Suprapubic skin (tissue), 4 donors: ENCODE measurements around the gene PTPRN2. TPM values are rescaled to one million over a fixed set of nuclear protein-coding genes. Genes with fewer than 3 reads are reported as not detected.

Experiments
- DNase-seq, 2 donors: peaks; one replicate each; pipeline ENCODE4 v3.0.0-alpha.2; 2019; ENCODE audit warnings: low spot score in 2 of 2
- H3K27ac ChIP-seq: fragments of 200-600 bp; sonication (generic); one replicate; pipeline ENCODE4 v1.5.1; 2019
- H3K27me3 ChIP-seq: fragments of 200-600 bp; sonication (generic); one replicate; pipeline ENCODE4 v1.5.1; 2019
- H3K36me3 ChIP-seq: fragments of 200-600 bp; sonication (generic); one replicate; pipeline ENCODE4 v1.5.1; 2019
- H3K4me1 ChIP-seq: fragments of 200-600 bp; sonication (generic); one replicate; pipeline ENCODE4 v1.5.1; 2019
- H3K4me3 ChIP-seq: fragments of 200-600 bp; sonication (generic); one replicate; pipeline ENCODE4 v1.5.1; 2019; ENCODE audit warnings: mild to moderate bottlenecking
- H3K9me3 ChIP-seq: fragments of 200-600 bp; sonication (generic); one replicate; pipeline ENCODE4 v1.5.1; 2019
- CTCF ChIP-seq, 2 donors: fragments of 200-600 bp in 1 of 2; fragments of 450-650 bp in 1 of 2; sonication (generic) in 1 of 2; IDR thresholded peaks; one replicate each; pipeline ENCODE4 v1.5.1; 2016 to 2019; ENCODE audit warnings: antibody characterized with exemption in 2 of 2, mild to moderate bottlenecking in 1 of 2, moderate library complexity in 1 of 2
- EP300 ChIP-seq: sonication (generic); formaldehyde crosslinking; IDR thresholded peaks from one replicate; pipeline ENCODE4 v1.6.1; 2017; ENCODE audit warnings: antibody characterized with exemption
- POLR2A ChIP-seq, 2 donors: fragments of 450-650 bp; IDR thresholded peaks; one replicate each; pipeline ENCODE4 v1.6.1; 2017; ENCODE audit warnings: antibody characterized with exemption in 2 of 2, mild to moderate bottlenecking in 2 of 2, moderate library complexity in 2 of 2
- POLR2AphosphoS5 ChIP-seq, 3 donors: sonication (generic); formaldehyde crosslinking; IDR thresholded peaks; one replicate each; pipeline ENCODE4 v1.6.1; 2017; ENCODE audit warnings: antibody characterized with exemption in 3 of 3
- WGBS: methylation state at CpG from one replicate; pipeline ENCODE4 v1.1.5; 2018; 5-methylcytosine and 5-hydroxymethylcytosine counted together
- total RNA-seq, 4 donors: library from RNA; depleted of rRNA; stranded (reverse); fragments of >200 nt; gene quantifications; one replicate each; pipeline ENCODE4 v1.1.0, GENCODE V29; 2016

The PTPRN2 gene
- total RNA-seq, 4 donors from 2014 or later = 0.23 to 1.8 (median 1.3) TPM

- DNase-seq = peak in 1 of 2 donors; percentile 62
- no peak overlapping the region for H3K27ac ChIP-seq
- no peaks in the 10 kb centered on the region for H3K36me3 ChIP-seq
- no peaks in the 10 kb centered on the region for H3K27me3 ChIP-seq
- no peaks in the 10 kb centered on the region for H3K4me1 ChIP-seq
- no peak for TF ChIP-seq EP300
- TF ChIP-seq POLR2A (IDR thresholded peaks at IDR 0.05) = no peak
- no peak for TF ChIP-seq POLR2AphosphoS5 (IDR thresholded peaks at IDR 0.05)
- H3K9me3 ChIP-seq = peaks cover 6% of the 10 kb centered on the region
- WGBS = 91% methylated on average over 12 of the region's 14 CpGs
- no peak overlapping the region for H3K4me3 ChIP-seq
These were observed 477.0 kb downstream of the PTPRN2 start for GRCh38 chr7:158110661-158111048.

- Histone ChIP-seq H3K27ac (no peak overlapping the region), H3K9me3 (peaks cover 3% of the 10 kb centered on the region), H3K4me1 (no peaks in the 10 kb centered on the region), H3K4me3 (no peak overlapping the region), H3K36me3 (no peaks in the 10 kb centered on the region), H3K27me3 (no peaks in the 10 kb centered on the region)
- no peak for TF ChIP-seq POLR2AphosphoS5 (IDR thresholded peaks at IDR 0.05)
- TF ChIP-seq CTCF (IDR thresholded peaks at IDR 0.05) = no peak
- TF ChIP-seq POLR2A (IDR thresholded peaks at IDR 0.05) = no peak
- no peak for TF ChIP-seq EP300
- WGBS = 92% methylated on average over 15 of the region's 15 CpGs
- no peak for DNase-seq
These were observed 477.5 kb downstream of the PTPRN2 start for GRCh38 chr7:158110034-158110590.

GRCh38 chr7:158109364-158110033, 478.1 kb downstream of the PTPRN2 start:
- Histone ChIP-seq H3K4me3 (no peak overlapping the region), H3K9me3 (no peaks in the 10 kb centered on the region), H3K36me3 (no peaks in the 10 kb centered on the region), H3K4me1 (no peaks in the 10 kb centered on the region), H3K27ac (no peak overlapping the region), H3K27me3 (no peaks in the 10 kb centered on the region)
- WGBS = 91% methylated on average over 12 of the region's 12 CpGs
- TF ChIP-seq POLR2A (IDR thresholded peaks at IDR 0.05) (no peak), POLR2AphosphoS5 (IDR thresholded peaks at IDR 0.05) (no peak), CTCF (IDR thresholded peaks at IDR 0.05) (no peak), EP300 (no peak)
- DNase-seq = no peak

- TF ChIP-seq POLR2A (IDR thresholded peaks at IDR 0.05) (no peak), POLR2AphosphoS5 (IDR thresholded peaks at IDR 0.05) (no peak), EP300 (no peak), CTCF (IDR thresholded peaks at IDR 0.05) (no peak)
- Histone ChIP-seq H3K9me3 (no peaks in the 10 kb centered on the region), H3K4me1 (no peaks in the 10 kb centered on the region), H3K4me3 (no peak overlapping the region), H3K27ac (no peak overlapping the region), H3K27me3 (no peaks in the 10 kb centered on the region), H3K36me3 (no peaks in the 10 kb centered on the region)
- WGBS = 92% methylated on average over 4 of the region's 4 CpGs
- no peak for DNase-seq
These were observed 478.9 kb downstream of the PTPRN2 start for GRCh38 chr7:158108646-158109293.

- Histone ChIP-seq H3K27me3 (no peaks in the 10 kb centered on the region), H3K27ac (no peak overlapping the region), H3K36me3 (no peaks in the 10 kb centered on the region), H3K4me1 (no peaks in the 10 kb centered on the region), H3K9me3 (no peaks in the 10 kb centered on the region), H3K4me3 (no peak overlapping the region)
- WGBS = 83% methylated on average over 2 of the region's 2 CpGs
- peak in 1 of 2 donors; percentile 49 for DNase-seq
- TF ChIP-seq POLR2AphosphoS5 (IDR thresholded peaks at IDR 0.05) = no peak
- no peak for TF ChIP-seq CTCF (IDR thresholded peaks at IDR 0.05)
- TF ChIP-seq POLR2A (IDR thresholded peaks at IDR 0.05) = no peak
- TF ChIP-seq EP300 = no peak
These were observed 479.8 kb downstream of the PTPRN2 start for GRCh38 chr7:158107806-158108205.
